Gastroesophageal sphincter (tissue), 3 donors: ENCODE results near the gene USP32.
"Not testable (repeated sequence)": the region's sequence is repeated elsewhere in the genome, so short reads cannot be mapped to it uniquely, and the experiment has no call there.

Source experiments
- POLR2A ChIP-seq, 2 donors: fragments of 450-650 bp; IDR thresholded peaks; one replicate each; pipeline ENCODE4 v1.6.1; 2017; ENCODE audit warnings: antibody characterized with exemption in 2 of 2, mild to moderate bottlenecking in 2 of 2, moderate library complexity in 1 of 2
- POLR2AphosphoS5 ChIP-seq: sonication (generic); formaldehyde crosslinking; IDR thresholded peaks from one replicate; pipeline ENCODE4 v1.6.1; 2017; ENCODE audit warnings: antibody characterized with exemption
- TF ChIP-seq, protein P1 (sequence below), 4 experiments: fragments of 200-600 bp in 2 of 4; fragments of 450-650 bp in 2 of 4; sonication (generic) in 1 of 4; IDR thresholded peaks; one replicate each; pipeline ENCODE4 v1.5.1; 2017 to 2019; ENCODE audit warnings: antibody characterized with exemption in 4 of 4, mild to moderate bottlenecking in 2 of 4, moderate library complexity in 2 of 4

DNA sequence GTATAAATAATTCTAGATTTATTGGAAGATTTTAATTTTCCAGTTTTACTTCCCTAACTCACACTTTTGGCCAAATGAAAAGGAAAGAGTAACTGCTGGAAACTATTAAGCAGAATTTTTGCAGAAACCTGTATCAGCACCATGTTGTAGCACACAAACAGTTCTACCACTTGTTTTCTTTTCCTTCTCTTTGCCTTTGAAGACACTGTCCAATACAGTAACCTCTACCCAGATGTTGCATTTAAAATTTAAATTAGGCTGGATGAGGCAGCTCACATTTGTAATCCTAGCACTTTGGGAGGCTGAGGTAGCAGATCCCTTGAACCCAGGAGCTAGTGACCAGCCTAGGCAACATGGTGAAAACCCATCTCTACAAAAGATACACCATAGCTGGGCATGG is 186.2 kb downstream of the USP32 start:
- TF ChIP-seq, protein P1, sequence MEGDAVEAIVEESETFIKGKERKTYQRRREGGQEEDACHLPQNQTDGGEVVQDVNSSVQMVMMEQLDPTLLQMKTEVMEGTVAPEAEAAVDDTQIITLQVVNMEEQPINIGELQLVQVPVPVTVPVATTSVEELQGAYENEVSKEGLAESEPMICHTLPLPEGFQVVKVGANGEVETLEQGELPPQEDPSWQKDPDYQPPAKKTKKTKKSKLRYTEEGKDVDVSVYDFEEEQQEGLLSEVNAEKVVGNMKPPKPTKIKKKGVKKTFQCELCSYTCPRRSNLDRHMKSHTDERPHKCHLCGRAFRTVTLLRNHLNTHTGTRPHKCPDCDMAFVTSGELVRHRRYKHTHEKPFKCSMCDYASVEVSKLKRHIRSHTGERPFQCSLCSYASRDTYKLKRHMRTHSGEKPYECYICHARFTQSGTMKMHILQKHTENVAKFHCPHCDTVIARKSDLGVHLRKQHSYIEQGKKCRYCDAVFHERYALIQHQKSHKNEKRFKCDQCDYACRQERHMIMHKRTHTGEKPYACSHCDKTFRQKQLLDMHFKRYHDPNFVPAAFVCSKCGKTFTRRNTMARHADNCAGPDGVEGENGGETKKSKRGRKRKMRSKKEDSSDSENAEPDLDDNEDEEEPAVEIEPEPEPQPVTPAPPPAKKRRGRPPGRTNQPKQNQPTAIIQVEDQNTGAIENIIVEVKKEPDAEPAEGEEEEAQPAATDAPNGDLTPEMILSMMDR (IDR thresholded peaks at IDR 0.05): not testable (repeated sequence)
- not testable (repeated sequence) for TF ChIP-seq POLR2A (IDR thresholded peaks at IDR 0.05); POLR2AphosphoS5
